Activated CD4-positive, CD25-positive, alpha-beta regulatory T cell treated with anti-CD3 and anti-CD28 coated beads, Interleukin-2, amount 50 U/mL, for 72 hours (primary cell): ENCODE measurements around the gene KRTAP5-7.
"Not testable (repeated sequence)": the region's sequence is repeated elsewhere in the genome, so short reads cannot be mapped to it uniquely, and the experiment has no call there.

Experiments
- DNase-seq: peaks from one replicate; pipeline ENCODE4 v3.0.0; 2021

KRTAP5-7 gene

DNA sequence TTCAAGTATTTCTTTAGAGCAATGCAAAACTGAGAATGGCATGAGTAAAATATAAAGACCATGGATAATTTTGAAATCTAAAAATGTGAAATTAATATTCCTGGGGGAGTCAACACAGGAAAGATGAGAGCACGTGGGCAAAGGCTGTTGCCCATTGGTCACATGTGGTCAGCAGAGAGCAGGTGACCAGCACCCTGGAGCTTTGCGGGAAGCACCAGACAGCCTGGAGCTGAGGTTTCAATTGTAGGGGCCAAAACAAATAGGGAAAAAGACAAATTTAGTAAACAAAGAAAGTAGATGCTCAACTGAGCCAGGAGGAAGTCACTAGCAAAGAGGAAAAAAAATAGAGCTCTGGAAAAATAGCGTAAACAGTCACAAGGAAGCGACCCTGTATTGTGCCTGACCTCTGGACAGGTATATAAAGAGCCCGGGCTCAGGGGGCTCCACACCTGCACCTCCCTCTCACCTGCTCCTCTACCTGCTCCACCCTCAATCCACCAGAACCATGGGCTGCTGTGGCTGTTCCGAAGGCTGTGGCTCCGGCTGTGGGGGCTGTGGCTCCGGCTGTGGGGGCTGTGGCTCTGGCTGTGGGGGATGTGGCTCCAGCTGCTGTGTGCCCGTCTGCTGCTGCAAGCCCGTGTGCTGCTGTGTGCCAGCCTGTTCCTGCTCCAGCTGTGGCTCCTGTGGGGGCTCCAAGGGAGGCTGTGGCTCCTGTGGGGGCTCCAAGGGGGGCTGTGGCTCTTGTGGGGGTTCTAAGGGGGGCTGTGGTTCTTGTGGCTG, at the start of gene KRTAP5-7:
KRTAP5-7 (plus strand) TSS at position 472 of the 780 bp plus-strand sequence; CDS start at position 506, 34 bp downstream.
- not testable (repeated sequence) for DNase-seq

DNA sequence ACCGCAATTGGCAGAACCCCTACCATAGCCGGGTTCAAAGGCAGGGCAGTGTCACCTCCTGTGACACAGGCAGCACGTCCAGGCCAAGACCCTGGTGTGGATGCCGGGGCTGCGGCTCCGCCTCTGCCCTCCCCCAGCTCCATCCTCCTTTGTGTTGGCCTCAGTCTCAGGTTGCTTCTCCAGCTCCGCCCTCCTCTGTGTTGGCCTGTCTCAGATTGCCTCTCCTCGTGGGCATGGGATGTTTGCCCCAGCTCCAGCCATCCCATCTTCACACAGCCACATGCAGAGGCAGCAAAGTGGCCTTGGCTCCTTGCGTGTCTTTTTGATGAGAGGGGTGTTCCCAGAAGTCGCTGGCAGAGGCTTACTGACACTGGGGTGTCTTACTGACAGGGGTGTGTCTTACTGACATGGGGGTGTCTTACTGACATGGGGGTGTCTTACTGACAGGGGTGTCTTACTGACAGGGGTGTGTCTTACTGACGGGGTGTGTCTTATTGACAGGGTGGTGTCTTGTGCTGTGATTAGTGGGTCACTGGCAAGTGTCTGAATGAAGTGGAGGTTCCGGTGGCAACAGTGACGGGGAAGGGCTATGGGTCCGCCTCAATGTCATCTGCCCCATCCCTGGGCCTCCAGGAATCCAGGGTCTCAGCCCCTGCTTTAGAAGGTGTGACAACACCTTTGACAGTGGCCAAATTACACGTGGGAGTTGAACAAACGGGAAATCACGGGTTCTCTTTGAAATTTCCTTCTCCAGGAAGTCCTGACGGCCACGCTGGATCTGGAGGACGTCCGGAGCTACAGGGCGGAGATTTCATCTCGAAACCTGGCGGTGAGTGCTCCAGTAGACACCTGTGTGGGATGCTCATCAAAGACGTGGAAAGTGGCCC, 49.2 kb upstream of the KRTAP5-7 start:
- DNase-seq = no peak

DNA sequence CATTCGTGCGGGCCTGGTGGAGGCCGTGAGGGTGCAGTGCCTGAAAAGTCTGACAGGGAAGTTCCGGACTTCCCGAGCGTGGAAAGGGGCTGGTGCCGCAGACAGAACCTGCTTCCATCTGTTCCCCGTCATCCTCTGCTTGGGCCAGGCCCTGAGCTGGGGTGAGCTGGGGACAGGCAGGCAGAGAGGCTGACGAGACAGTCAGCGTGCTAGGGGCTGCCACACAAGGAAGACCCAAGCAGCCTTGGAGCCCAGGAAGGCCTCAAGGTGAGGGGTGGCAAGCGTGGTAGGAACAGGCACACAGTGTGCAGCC, 48.6 kb upstream of the KRTAP5-7 start:
- DNase-seq = no peak

DNA sequence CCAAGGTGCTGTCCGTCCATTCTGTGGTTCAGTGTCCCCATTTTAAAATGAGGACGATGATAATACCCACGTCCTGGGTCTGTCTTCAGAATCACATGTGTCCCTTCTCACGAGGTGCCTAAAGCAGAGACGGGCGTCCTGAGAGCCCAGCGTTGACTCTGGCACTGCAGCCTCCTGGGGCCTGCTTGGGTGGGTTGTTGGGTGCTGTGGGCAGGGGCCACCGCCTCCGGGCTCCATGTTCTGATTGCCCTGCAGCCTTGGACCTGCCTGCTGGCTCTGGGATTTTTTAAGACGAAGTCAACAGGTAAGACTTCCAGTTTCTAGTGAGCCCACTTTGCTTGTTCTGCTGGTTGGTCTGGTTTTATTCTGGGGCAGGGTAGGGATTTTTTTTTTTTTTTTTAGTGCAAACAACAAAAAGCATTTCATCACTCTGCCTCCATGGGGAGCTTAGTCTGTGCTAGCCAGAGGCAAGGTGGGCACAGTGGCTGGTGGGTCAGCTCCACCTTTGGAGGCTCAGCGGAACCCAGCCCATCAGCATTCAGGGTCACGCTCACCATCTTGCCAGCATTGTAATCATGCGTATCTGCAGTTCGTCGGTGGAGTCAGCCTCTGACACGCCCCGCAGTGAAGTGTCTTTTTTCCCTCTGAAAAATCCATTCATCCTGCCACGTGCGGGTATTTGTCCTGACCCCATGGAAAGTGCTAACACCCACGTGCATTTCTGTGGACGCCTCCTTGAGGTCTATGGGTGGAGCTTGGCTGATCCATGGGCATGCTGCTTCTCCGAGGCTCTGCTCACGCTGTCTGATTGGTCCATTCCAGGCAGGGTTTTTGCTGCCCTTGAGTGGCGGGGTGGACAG, 45.7 kb upstream of the KRTAP5-7 start:
- DNase-seq = no peak

- DNase-seq = no peak
Observed at GRCh38 chr11:71482216-71482615, 44.9 kb upstream of the KRTAP5-7 start.

DNA sequence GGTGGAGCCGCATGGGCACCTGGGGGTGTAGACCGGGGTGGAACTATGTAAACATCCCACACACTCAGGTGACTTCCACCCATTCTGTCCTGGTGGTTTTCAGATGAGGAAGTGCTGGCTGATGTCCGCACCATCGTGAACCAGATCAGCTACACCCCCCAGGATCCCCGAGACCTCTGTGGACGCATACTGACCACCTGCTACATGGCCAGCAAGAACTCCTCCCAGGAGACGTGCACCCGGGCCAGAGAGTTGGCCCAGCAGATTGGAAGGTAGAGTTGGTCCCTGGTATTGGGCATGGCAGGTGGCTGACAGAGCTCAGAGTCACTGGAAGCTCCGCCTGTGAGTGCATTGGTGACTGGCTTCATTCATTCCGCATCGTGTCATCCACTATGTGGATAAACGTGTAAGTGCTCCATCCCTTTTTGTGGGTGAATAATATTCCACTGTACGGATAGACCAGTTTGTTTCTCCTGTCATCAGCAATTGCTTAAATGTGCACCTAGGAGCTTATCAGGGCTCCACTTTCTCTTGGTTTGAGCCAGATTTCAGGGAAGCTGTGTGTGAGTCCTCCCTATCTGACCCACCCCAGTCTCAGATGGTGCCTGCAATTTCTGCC, 44.2 kb upstream of the KRTAP5-7 start:
- no peak for DNase-seq

DNA sequence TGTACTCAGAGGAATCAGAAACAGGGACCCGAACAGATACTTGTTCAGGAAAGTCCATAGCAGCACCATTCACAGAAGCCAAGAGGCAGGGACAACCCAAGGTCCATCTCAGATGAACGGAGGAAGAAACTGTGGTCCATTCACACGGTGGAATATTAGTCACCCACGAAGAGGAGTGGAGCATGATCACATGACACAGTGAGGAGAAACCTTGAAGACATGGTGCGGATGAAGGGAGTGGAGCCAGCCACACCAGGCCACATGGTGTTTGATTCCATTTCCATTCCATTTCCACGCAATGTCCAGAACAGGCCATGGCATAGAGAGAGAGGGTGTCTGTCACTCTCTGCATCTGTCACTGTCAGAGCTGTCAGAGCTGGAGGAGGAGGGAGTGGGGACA, 43.4 kb upstream of the KRTAP5-7 start:
- DNase-seq = no peak

DNA sequence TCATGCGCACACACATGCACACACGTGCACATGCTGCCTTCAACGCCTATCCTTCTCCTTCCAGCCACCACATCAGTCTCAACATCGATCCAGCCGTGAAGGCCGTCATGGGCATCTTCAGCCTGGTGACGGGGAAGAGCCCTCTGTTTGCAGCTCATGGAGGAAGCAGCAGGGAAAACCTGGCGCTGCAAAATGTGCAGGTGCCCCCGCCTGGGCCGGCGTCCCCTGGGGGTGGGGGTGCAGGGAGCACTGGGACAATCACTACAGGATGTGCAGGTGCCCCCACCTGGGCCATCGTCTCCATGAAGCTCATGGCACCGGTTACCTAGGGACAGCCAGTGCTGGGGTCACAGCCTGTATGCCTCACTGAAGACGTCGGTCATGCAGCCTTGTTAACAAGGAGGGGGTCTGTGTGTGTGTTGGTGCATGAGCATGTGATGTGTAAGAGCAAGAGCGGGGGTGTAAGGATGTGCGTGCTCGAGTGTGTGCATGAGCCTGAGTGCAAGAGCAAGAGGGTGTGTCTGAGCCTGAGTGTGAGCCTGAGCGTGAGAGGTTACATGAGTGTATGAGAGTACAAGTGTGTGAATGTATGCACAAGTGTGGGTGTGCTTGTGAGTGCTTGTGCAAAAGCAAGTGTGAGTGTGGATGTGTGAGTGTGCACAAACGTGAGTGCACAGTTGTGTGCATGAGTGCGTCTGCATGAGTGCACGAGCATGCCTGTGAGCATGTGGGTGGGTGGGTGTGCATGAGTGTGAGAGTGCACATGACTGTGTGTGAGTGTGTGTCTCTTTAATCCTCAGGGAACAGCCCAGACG, 42.6 kb upstream of the KRTAP5-7 start:
- no peak for DNase-seq

GRCh38 chr11:71485063-71485399, 42.0 kb upstream of the KRTAP5-7 start:
- no peak for DNase-seq

DNA sequence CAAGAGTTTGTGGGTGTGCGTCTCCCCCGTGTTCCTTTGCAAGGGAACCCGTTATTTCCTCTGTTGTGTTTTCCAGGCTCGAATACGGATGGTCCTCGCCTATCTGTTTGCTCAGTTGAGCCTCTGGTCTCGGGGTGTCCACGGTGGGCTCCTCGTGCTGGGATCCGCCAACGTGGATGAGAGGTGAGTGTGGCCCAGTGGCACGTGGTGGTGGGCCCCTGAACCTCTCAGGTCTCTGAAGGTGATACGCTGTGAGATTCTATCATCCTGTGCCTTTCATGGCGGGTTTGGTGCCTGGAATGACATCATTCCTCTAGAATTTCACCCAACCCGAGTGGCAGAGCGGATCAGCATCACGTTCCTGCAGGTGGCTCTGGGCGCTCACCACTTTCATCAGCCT, 41.6 kb upstream of the KRTAP5-7 start:
- DNase-seq = no peak

GRCh38 chr11:71486320-71486719, 40.7 kb upstream of the KRTAP5-7 start:
- no peak for DNase-seq

- no peak for DNase-seq
Observed at GRCh38 chr11:71488681-71489270, 38.3 kb upstream of the KRTAP5-7 start.

DNA sequence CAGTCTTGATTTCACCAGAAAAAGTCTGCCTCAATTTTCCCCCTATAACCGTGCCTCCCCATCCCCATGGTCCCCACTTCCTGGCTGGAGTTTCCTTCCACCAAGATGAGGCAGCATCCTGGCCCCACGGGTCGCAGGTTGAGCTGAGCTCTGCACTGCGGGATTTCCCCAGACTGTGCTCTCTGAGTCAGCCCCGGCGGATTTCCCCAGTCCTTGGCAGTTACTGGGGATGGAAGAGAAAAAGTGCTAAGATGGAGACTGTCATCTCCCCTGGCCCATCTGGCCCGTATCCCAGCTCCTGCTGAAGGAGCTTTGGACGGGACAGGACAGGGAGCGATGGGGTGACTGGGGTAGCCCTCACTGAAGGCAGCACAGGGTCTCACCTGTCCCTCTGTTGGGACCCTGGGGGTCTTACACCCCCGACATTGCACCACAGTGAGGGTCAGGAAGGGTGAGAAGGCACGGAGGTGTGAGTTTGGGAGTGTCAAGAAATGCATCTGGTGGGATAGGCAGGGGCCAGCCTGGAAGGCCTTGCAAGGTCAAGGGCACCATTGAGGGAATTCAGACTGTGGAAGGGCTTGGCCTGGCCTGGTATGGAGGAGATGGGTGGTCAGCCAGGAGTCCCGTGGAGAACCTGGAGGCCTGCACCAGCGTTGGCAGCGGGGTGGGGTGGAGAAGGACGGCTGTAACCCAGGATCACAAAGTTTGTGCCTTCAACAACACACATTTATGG, 37.6 kb upstream of the KRTAP5-7 start:
- peak; percentile 57 for DNase-seq

DNA sequence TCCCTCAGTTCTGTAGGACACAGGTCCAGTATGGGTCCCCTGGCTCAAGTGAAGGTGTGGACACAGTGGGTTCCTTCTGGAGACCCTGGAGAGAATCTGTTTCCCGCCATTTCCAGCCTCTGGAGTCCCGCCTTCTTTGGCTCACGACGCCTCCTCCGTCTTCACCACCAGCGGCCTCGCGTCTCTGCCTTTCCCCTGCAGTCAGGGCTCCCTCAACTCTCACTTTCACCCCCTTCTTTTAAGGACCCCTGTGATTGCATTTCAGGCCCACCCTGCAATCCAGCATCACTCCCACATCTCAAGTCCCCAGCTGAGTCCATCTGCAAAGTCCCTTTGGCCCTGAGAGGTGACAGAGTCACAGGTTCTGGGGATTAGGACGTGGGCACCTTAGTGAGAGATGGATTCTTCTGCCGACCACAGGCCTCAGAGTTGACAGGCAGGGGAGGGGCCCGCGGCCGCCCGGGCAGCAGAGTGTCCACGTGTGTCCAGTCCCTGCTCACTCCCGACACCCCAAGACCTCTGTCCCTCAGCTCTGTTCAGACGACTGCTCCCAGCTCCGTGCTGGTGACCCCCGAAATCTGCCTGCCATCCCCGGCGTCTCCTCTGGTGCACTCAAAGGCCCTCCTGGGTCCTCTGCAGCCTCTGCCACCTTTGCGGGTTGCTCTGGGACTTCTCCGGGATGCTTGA, 36.9 kb upstream of the KRTAP5-7 start:
- DNase-seq = no peak

GRCh38 chr11:71490731-71491390, 36.2 kb upstream of the KRTAP5-7 start:
- DNase-seq = no peak

DNA sequence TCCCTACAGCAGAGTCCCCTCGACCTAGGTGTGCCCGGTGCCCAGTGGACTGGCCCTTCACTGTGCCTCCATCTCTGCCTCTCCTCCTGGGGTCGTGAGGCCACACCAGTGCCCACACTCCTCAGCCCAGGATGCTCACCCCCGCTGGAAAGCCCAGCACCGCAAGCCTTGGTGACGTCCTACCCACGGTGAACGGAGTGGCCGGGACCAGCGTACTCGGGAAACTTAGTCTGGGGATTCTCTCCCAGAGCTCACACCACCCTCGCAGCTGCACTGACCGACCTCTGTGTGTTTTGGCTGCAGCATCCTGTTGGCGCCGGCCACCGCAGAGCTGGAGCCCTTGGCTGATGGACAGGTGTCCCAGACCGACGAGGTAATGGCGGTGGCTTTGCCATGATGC, 35.5 kb upstream of the KRTAP5-7 start:
- DNase-seq = no peak

DNA sequence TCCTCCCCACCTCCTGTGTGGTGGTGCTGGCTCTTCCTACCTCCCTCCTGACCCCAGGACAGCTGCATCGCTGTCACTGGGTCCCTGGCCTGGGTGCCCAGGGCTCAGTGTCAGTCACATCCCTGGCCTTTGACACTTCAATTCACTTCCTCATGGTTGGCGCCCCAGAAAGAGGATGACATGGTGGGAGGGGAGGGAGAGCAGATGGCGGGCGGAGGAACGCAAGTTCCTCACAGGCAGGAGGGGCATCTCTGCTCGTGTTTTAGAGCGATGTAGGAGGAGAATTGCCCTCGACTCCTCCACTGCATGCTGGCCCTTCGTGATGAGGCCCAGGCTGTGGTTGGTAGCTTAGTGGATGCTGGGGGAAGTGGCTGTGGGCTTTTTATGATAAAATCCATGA, 35.1 kb upstream of the KRTAP5-7 start:
- no peak for DNase-seq

DNA sequence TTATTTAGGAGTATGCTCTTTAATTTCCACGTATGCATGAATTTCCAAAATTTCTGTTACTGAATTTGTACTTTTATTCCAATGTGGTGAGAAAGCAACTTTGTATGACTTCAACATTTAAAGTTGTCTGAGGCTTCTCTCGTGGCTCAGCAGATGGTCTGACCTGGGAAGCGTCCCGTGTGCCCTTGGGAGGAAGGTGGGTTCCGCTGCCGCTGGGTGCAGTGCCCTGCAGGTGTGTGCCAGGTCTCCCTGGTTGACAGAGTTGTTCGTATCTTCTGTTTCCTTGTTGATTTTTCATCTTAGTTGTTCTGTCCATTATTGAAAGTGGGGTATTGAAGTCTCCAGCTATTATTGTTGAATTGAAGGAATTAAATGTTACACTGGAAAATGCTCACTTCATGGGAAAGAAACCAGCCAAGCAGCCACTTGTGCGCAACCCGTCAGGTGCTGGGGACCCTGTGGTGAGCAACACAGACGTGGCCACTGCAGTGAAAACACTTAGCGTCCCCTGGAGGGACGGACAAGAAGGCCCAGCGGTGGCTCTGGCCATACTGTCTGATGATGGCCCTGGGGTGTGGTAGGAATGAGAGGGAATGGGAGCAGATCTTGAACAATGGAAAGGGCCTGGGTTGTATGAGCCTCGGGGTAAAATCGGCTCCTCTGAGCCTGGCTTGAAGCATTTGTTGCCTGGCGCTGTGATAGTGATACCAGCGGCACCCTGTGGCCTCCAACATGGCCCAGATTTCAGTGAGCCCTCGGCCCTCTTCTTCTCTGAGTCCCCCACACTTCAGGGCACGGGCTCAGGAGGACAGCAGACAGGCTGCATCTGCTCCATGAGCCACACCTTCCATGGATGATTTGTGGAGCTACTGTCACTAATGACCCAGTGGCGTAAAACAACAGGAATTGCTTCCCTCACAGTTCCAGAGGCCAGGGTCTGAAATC, 31.5 kb upstream of the KRTAP5-7 start:
- no peak for DNase-seq

- no peak for DNase-seq
Observed at GRCh38 chr11:71496421-71496820, 30.6 kb upstream of the KRTAP5-7 start.
